C4-2B (cell line): ENCODE measurements around the gene PCSK5.

Experiments
- ZFX ChIP-seq: fragments of 450-650 bp; IDR thresholded peaks from 2 replicates; pipeline ENCODE4 v1.6.1; 2017
- TF ChIP-seq, protein P1 (sequence below): fragments of 450-650 bp; conservative IDR thresholded peaks from 2 replicates; pipeline ENCODE4 v1.5.1; 2017; ENCODE audit warnings: mild to moderate bottlenecking

- TF ChIP-seq, protein P1, sequence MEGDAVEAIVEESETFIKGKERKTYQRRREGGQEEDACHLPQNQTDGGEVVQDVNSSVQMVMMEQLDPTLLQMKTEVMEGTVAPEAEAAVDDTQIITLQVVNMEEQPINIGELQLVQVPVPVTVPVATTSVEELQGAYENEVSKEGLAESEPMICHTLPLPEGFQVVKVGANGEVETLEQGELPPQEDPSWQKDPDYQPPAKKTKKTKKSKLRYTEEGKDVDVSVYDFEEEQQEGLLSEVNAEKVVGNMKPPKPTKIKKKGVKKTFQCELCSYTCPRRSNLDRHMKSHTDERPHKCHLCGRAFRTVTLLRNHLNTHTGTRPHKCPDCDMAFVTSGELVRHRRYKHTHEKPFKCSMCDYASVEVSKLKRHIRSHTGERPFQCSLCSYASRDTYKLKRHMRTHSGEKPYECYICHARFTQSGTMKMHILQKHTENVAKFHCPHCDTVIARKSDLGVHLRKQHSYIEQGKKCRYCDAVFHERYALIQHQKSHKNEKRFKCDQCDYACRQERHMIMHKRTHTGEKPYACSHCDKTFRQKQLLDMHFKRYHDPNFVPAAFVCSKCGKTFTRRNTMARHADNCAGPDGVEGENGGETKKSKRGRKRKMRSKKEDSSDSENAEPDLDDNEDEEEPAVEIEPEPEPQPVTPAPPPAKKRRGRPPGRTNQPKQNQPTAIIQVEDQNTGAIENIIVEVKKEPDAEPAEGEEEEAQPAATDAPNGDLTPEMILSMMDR, result no peak
- no peak for TF ChIP-seq ZFX
Measured at GRCh38 chr9:75967556-75967955, 77.1 kb downstream of the PCSK5 start.
